HG03342 (cell line): ENCODE data around the gene ELAVL1.
"Not testable (repeated sequence)": the region's sequence is repeated elsewhere in the genome, so short reads cannot be mapped to it uniquely, and the experiment has no call there.

Experiments
- ATAC-seq: cut with Tn5 transposase; IDR thresholded peaks from one replicate; pipeline ENCODE4 v1.9.1; 2021; ENCODE audit warnings: mild to moderate bottlenecking, moderate library complexity; ENCODE audit not compliant: unreplicated experiment

The ELAVL1 gene

GRCh38 chr19:8005534-8006256 is at the start of gene ELAVL1:
Gene ELAVL1 (minus strand): TSS chr19:8005641. CDS start chr19:7991815, 13,826 bp downstream.
- ATAC-seq = peak; percentile 66

- ATAC-seq = no peak
Observed at GRCh38 chr19:8054169-8054568, 48.7 kb upstream of the ELAVL1 start.

GRCh38 chr19:8052464-8052859 is 47.0 kb upstream of the ELAVL1 start, which contains the start of gene CCL25:
Gene CCL25 (plus strand): TSS chr19:8052760. CDS start chr19:8053050, 290 bp downstream.
- ATAC-seq = no peak

- peak; percentile 83 for ATAC-seq
Observed at GRCh38 chr19:8050274-8051096, 45.0 kb upstream of the ELAVL1 start.

GRCh38 chr19:8046569-8047165 is 41.2 kb upstream of the ELAVL1 start:
- ATAC-seq = no peak

GRCh38 chr19:8045872-8046568 is 40.6 kb upstream of the ELAVL1 start:
- no peak for ATAC-seq

GRCh38 chr19:8044018-8044417 is 38.6 kb upstream of the ELAVL1 start:
- ATAC-seq = no peak

- ATAC-seq = no peak
Observed at GRCh38 chr19:8042900-8043299, 37.5 kb upstream of the ELAVL1 start.

- ATAC-seq = no peak
Observed at GRCh38 chr19:8041531-8041931, 36.1 kb upstream of the ELAVL1 start.

GRCh38 chr19:8039231-8039630 is 33.8 kb upstream of the ELAVL1 start:
- no peak for ATAC-seq

GRCh38 chr19:8038815-8039214 is 33.4 kb upstream of the ELAVL1 start:
- no peak for ATAC-seq

GRCh38 chr19:8036434-8037099 is 31.1 kb upstream of the ELAVL1 start:
- ATAC-seq = no peak

- no peak for ATAC-seq
Observed at GRCh38 chr19:8034178-8034525, 28.7 kb upstream of the ELAVL1 start.

- ATAC-seq = not testable (repeated sequence)
Observed at GRCh38 chr19:8033287-8034177, 28.1 kb upstream of the ELAVL1 start.

- no peak for ATAC-seq
Observed at GRCh38 chr19:8030960-8031359, 25.5 kb upstream of the ELAVL1 start.

GRCh38 chr19:8028951-8029491 is 23.6 kb upstream of the ELAVL1 start:
- no peak for ATAC-seq

GRCh38 chr19:8025316-8025715 is 19.9 kb upstream of the ELAVL1 start:
- ATAC-seq = no peak

- ATAC-seq = not testable (repeated sequence)
Observed at GRCh38 chr19:8024256-8024655, 18.8 kb upstream of the ELAVL1 start.

GRCh38 chr19:8023371-8023770 is 17.9 kb upstream of the ELAVL1 start:
- no peak for ATAC-seq
